ENCODE data around the gene AGFG2. TPM values are rescaled to one million over a fixed set of nuclear protein-coding genes. Genes with fewer than 3 reads are reported as not detected.

AGFG2 gene
- total RNA-seq, 2 donors from 2014 or later = 20.4 to 24.6 TPM

DNA sequence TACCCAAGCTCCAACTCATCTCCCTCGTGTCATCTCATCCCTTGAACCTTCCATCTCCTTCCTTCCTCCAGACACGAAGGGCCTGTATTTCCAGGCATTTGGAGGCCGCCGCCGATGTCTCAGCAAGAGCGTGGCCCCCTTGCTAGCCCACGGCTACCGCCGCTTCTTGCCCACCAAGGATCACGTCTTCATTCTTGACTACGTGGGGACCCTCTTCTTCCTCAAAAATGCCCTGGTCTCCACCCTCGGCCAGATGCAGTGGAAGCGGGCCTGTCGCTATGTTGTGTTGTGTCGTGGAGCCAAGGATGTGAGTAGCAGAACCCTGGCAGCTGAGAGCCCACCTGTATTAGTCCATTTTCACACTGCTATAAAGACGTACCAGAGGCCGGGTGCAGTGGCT, 52.6 kb downstream of the AGFG2 start:
- DNase-seq (no peak), ATAC-seq (no peak)
- WGBS, 2 donors = 84 to 89% methylated on average over 17 of the region's 17 CpGs
- peaks cover 8% of the 10 kb centered on the region for H3K4me1 ChIP-seq
- H3K9me3 ChIP-seq = no peaks in the 10 kb centered on the region
- no peaks in the 10 kb centered on the region for H3K27me3 ChIP-seq
- intact Hi-C loops (cut with DNase I) = no loop called here
- no peaks in the 10 kb centered on the region for H3K36me3 ChIP-seq (replicated peaks in 1 of 2; ENCODE audit: insufficient read depth in 1 of 2, low read depth in 2 of 2)
- TF ChIP-seq, protein P1, sequence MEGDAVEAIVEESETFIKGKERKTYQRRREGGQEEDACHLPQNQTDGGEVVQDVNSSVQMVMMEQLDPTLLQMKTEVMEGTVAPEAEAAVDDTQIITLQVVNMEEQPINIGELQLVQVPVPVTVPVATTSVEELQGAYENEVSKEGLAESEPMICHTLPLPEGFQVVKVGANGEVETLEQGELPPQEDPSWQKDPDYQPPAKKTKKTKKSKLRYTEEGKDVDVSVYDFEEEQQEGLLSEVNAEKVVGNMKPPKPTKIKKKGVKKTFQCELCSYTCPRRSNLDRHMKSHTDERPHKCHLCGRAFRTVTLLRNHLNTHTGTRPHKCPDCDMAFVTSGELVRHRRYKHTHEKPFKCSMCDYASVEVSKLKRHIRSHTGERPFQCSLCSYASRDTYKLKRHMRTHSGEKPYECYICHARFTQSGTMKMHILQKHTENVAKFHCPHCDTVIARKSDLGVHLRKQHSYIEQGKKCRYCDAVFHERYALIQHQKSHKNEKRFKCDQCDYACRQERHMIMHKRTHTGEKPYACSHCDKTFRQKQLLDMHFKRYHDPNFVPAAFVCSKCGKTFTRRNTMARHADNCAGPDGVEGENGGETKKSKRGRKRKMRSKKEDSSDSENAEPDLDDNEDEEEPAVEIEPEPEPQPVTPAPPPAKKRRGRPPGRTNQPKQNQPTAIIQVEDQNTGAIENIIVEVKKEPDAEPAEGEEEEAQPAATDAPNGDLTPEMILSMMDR (IDR thresholded peaks at IDR 0.05) = no peak
- H3K4me3 ChIP-seq = no peak overlapping the region
- no peak overlapping the region for H3K27ac ChIP-seq

DNA sequence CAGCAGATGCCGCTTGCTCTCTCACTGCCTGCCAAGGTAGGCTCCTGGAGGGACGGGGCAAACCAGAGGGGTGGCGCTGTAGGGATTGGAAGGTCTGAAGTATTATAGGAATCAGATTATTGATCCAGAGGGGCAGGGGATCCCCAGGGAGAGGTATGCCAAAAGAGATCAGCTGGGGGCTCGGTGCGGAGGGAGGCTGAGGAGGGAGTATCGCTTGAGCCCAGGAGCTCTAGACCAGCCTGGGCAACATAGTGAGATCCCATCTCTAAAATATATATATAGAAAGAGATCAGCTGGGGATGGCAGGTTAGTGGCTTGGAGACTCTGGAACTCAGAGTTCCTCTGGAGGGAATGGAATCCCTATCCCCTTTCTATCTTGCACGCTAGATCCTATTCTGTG, 56.2 kb downstream of the AGFG2 start:
- Histone ChIP-seq H3K36me3 (replicated peaks in 1 of 2; ENCODE audit: insufficient read depth in 1 of 2, low read depth in 2 of 2) (no peaks in the 10 kb centered on the region), H3K9me3 (no peaks in the 10 kb centered on the region), H3K27me3 (no peaks in the 10 kb centered on the region), H3K4me3 (no peak overlapping the region), H3K27ac (no peak overlapping the region), H3K4me1 (no peaks in the 10 kb centered on the region)
- intact Hi-C loops (cut with DNase I) = no loop called here
- ATAC-seq = no peak
- no peak for DNase-seq
- 93 to 95% methylated on average over 7 of the region's 7 CpGs for WGBS, 2 donors
- TF ChIP-seq, protein P1 (IDR thresholded peaks at IDR 0.05) = no peak
- TF ChIP-seq POLR2A (IDR thresholded peaks at IDR 0.05) = no peak

DNA sequence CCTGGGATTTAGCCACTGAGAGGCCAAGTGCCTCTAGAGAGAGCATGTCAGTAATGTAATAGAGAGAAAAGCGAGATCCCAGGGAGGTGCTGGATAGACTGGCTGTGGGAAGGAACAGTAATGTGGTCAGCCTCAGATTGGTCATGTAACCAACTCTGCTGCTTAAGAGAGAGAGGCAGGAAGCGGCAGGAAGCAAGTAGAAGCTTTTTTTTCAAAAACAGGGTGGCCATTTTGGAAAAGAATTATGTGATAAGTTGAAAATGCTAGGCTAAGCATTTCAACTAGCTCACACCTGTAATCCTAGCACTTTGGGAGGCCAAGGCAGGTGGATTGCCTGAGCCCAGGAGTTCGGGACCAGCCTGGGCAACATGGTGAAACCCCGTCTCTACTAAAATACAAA, 59.4 kb downstream of the AGFG2 start:
- Histone ChIP-seq H3K36me3 (replicated peaks in 1 of 2; ENCODE audit: insufficient read depth in 1 of 2, low read depth in 2 of 2) (no peaks in the 10 kb centered on the region), H3K27ac (no peak overlapping the region), H3K9me3 (no peaks in the 10 kb centered on the region), H3K4me3 (no peak overlapping the region), H3K4me1 (peaks cover 4% of the 10 kb centered on the region), H3K27me3 (no peaks in the 10 kb centered on the region)
- no peak for ATAC-seq
- 82 to 84% methylated on average over 4 of the region's 4 CpGs for WGBS, 2 donors
- intact Hi-C loops (cut with DNase I) = no loop called here
- TF ChIP-seq, protein P1 (IDR thresholded peaks at IDR 0.05) = no peak
- no peak for TF ChIP-seq POLR2A (IDR thresholded peaks at IDR 0.05)
- DNase-seq = no peak

DNA sequence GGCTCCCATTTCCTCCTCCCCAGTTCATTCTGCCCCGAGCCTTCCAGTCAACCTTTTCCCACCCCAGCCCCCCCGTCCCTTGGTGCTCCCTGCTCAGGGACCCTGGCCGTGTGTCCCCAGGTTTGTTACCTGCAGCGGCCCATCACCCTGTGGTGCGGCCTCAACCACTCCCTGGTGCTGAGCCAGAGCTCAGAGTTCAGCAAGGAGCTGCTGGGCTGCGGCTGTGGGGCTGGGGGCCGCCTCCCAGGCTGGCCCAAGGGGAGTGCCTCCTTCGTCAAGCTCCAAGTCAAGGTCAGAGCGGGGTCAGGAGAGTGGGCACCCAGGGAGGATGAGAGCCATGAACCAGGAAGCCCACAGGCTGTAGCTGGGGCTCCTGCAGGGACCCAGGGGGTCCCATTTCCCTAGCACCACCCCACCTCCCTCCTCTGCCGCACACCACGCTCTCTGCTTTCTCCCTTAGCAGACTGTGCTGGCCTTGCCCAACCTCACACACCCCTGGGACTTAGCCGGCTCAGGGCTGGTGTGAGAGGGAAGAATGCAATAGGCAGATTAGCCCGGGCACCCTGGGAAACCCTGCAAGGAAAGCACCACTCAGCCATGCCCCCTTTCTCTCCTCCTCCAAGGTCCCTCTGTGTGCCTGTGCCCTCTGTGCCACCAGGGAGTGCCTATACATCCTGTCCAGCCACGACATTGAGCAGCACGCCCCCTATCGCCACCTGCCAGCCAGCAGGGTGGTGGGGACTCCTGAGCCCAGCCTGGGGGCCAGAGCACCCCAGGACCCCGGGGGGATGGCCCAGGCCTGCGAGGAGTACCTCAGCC, 61.1 kb downstream of the AGFG2 start:
- ATAC-seq (no peak), DNase-seq (peak in 1 of 4 donors; percentile 14)
- peaks cover 17% of the 10 kb centered on the region for H3K4me1 ChIP-seq
- 58 to 68% methylated on average over 13 to 18 of the region's 18 CpGs for WGBS, 2 donors
- TF ChIP-seq, protein P1 (IDR thresholded peaks at IDR 0.05) = no peak
- no peak for TF ChIP-seq POLR2A (IDR thresholded peaks at IDR 0.05)
- no peak overlapping the region for H3K27ac ChIP-seq
- H3K9me3 ChIP-seq = no peaks in the 10 kb centered on the region
- no peaks in the 10 kb centered on the region for H3K27me3 ChIP-seq
- intact Hi-C loops (cut with DNase I) = no loop called here
- H3K36me3 ChIP-seq (replicated peaks in 1 of 2; ENCODE audit: insufficient read depth in 1 of 2, low read depth in 2 of 2) = no peaks in the 10 kb centered on the region
- no peak overlapping the region for H3K4me3 ChIP-seq

DNA sequence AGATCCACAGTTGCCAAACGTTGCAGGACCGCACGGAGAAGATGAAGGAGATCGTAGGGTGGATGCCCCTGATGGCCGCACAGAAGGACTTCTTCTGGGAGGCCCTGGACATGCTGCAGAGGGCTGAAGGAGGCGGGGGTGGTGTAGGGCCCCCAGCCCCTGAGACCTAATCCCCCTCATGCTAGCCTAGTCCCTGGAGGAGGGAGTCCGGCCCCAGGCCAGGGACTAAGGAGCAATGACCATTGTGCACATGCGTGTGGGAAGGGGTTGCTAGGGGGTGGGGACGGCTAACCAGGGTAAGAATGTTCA, 61.7 kb downstream of the AGFG2 start:
- intact Hi-C loops (cut with DNase I) = no loop called here
- no peaks in the 10 kb centered on the region for H3K36me3 ChIP-seq (replicated peaks in 1 of 2; ENCODE audit: insufficient read depth in 1 of 2, low read depth in 2 of 2)
- ATAC-seq (no peak), DNase-seq (no peak)
- H3K27ac ChIP-seq = no peak overlapping the region
- no peak for TF ChIP-seq POLR2A (IDR thresholded peaks at IDR 0.05)
- TF ChIP-seq, protein P1 (IDR thresholded peaks at IDR 0.05) = no peak
- H3K27me3 ChIP-seq = no peaks in the 10 kb centered on the region
- H3K4me3 ChIP-seq = no peak overlapping the region
- peaks cover 23% of the 10 kb centered on the region for H3K4me1 ChIP-seq
- no peaks in the 10 kb centered on the region for H3K9me3 ChIP-seq
- WGBS, 2 donors = 79% methylated on average over 9 of the region's 9 CpGs; no CpG with 5 or more reads in 1 of the 2 donors
